A549 (cell line): ENCODE data around the gene DENND6B. TPM values are rescaled to one million over a fixed set of nuclear protein-coding genes. Genes with fewer than 3 reads are reported as not detected.

ENCODE experiments used
- ATAC-seq, 2 experiments: fragments of 200-7000 bp in 1 of 2; fragments of >200 bp in 1 of 2; cut with Nextera tagmentation in 1 of 2; cut with Tn5 transposase in 1 of 2; 3 replicates each; pipeline versions ENCODE4 v1.8.0 to v1.9.1; 2018 to 2020; ENCODE audit warnings: mild to moderate bottlenecking in 1 of 2, moderate library complexity in 1 of 2
- CTCF ChIA-PET: fragments of 300-600 bp; sonication (Branson Sonifier 250); formaldehyde crosslinking; extraction: SDS; loops from one replicate; lab custom pipeline; 2021; ENCODE audit warnings: antibody characterized with exemption, inconsistent platforms; lab: Yijun Ruan, JAX
- POLR2A ChIA-PET: fragments of 350-600 bp; formaldehyde crosslinking; extraction: SDS; loops from one replicate; lab custom pipeline; 2021; ENCODE audit warnings: antibody characterized with exemption, inconsistent platforms; lab: Yijun Ruan, JAX
- DNase-seq, 2 experiments: peaks; one replicate each; pipeline versions ENCODE4 v3.0.0 to v3.0.0-alpha.2; 2011 to 2016; ENCODE audit warnings: low read depth in 1 of 2, low spot score in 1 of 2
- FAIRE-seq: peaks from 2 replicates; lab custom pipeline; 2011; peaks lifted over from hg19 to GRCh38; lab: Jason Lieb, UNC
- H3K27ac ChIP-seq, 2 experiments: fragments of >200 bp; sonication (Bioruptor Twin); formaldehyde crosslinking; 3 replicates each; pipeline ENCODE4 v1.5.1; 2016 to 2017
- H3K4me1 ChIP-seq: fragments of >200 bp; sonication (Bioruptor Twin); formaldehyde crosslinking; 3 replicates; pipeline ENCODE4 v1.6.1; 2016
- H3K4me2 ChIP-seq: fragments of >200 bp; sonication (Bioruptor Twin); formaldehyde crosslinking; 3 replicates; pipeline ENCODE4 v1.6.1; 2016
- H3K4me3 ChIP-seq: fragments of >200 bp; sonication (Bioruptor Twin); formaldehyde crosslinking; 3 replicates; pipeline ENCODE4 v1.5.1; 2016
- H3K9me3 ChIP-seq: fragments of >200 bp; sonication (Bioruptor Twin); formaldehyde crosslinking; 3 replicates; pipeline ENCODE4 v1.6.1; 2016
- BHLHE40 ChIP-seq: IDR thresholded peaks from 2 replicates; pipeline ENCODE4 v1.6.1; 2012; ENCODE audit warnings: low read depth, low read length, inconsistent platforms
- CBX2 ChIP-seq: fragments of 200-600 bp; sonication (generic); IDR thresholded peaks from 2 replicates; pipeline ENCODE4 v1.6.1; 2016; ENCODE audit warnings: low read depth, mild to moderate bottlenecking, borderline replicate concordance
- CEBPB ChIP-seq, 2 experiments: fragments of >200 bp in 1 of 2; sonication (Bioruptor Twin) in 1 of 2; formaldehyde crosslinking in 1 of 2; IDR thresholded peaks; 2 replicates each; pipeline ENCODE4 v1.6.1; 2012 to 2016
- CHD2 ChIP-seq: fragments of 150-350 bp; IDR thresholded peaks from 2 replicates; pipeline ENCODE4 v1.6.1; 2014; ENCODE audit warnings: low read length; ENCODE audit not compliant: partially characterized antibody
- CHD4 ChIP-seq: fragments of 200-600 bp; sonication (generic); IDR thresholded peaks from 2 replicates; pipeline ENCODE4 v1.6.1; 2016; ENCODE audit warnings: antibody characterized with exemption, mild to moderate bottlenecking, borderline replicate concordance
- ELK1 ChIP-seq: fragments of 150-350 bp; IDR thresholded peaks from 2 replicates; pipeline ENCODE4 v1.6.1; 2014; ENCODE audit warnings: low read depth, mild to moderate bottlenecking, low read length
- FOSL2 ChIP-seq, 2 experiments: fragments of 450-650 bp in 1 of 2; fragments of >200 bp in 1 of 2; sonication (Bioruptor Twin) in 1 of 2; formaldehyde crosslinking; IDR thresholded peaks; 2 replicates each; pipeline versions ENCODE4 v1.5.0 to v1.6.1; 2016 to 2020; ENCODE audit warnings: mild to moderate bottlenecking in 1 of 2, moderate library complexity in 1 of 2
- FOXS1 ChIP-seq: fragments of 250-450 bp; sonication (Bioruptor Pico); IDR thresholded peaks from 2 replicates; pipeline ENCODE4 v1.5.0; 2020; ENCODE audit warnings: mild to moderate bottlenecking, moderate library complexity
- HOXB5 ChIP-seq: fragments of 250-450 bp; sonication (Bioruptor Pico); IDR thresholded peaks from 2 replicates; pipeline ENCODE4 v1.5.0; 2020; ENCODE audit warnings: mild to moderate bottlenecking, moderate library complexity
- KDM5A ChIP-seq: fragments of 200-600 bp; sonication (generic); IDR thresholded peaks from 2 replicates; pipeline ENCODE4 v1.6.1; 2016; ENCODE audit warnings: antibody characterized with exemption, mild to moderate bottlenecking
- MAFK ChIP-seq: fragments of 450-650 bp; IDR thresholded peaks from 2 replicates; pipeline ENCODE4 v1.6.1; 2014; ENCODE audit not compliant: partially characterized antibody
- MAZ ChIP-seq: fragments of 150-350 bp; IDR thresholded peaks from 2 replicates; pipeline ENCODE4 v1.6.1; 2014; ENCODE audit warnings: antibody characterized with exemption, low read depth, low read length, borderline replicate concordance
- MYC ChIP-seq: IDR thresholded peaks from 2 replicates; pipeline ENCODE4 v1.6.1; 2012; ENCODE audit warnings: mild to moderate bottlenecking, inconsistent platforms, low read length, improper control_type of control experiment, borderline replicate concordance
- NR3C1 ChIP-seq: fragments of >200 bp; sonication (Bioruptor Twin); formaldehyde crosslinking; IDR thresholded peaks from 3 replicates; pipeline ENCODE4 v1.6.1; 2017
- PHF8 ChIP-seq: fragments of 200-600 bp; sonication (generic); IDR thresholded peaks from 2 replicates; pipeline ENCODE4 v1.6.1; 2016; ENCODE audit warnings: low read depth, mild to moderate bottlenecking, antibody characterized with exemption, moderate library complexity, borderline replicate concordance
- POLR2AphosphoS2 ChIP-seq: conservative IDR thresholded peaks from 2 replicates; pipeline ENCODE4 v1.6.1; 2012; ENCODE audit warnings: low read length, improper control_type of control experiment, inconsistent platforms
- RFX5 ChIP-seq: fragments of 450-650 bp; IDR thresholded peaks from 2 replicates; pipeline ENCODE4 v1.7.1; 2014; ENCODE audit warnings: antibody characterized with exemption, mild to moderate bottlenecking, moderate library complexity
- SMC3 ChIP-seq: fragments of >200 bp; sonication (Bioruptor Twin); formaldehyde crosslinking; IDR thresholded peaks from 3 replicates; pipeline ENCODE4 v1.6.1; 2018; ENCODE audit warnings: inconsistent platforms
- SREBF2 ChIP-seq: fragments of 450-650 bp; IDR thresholded peaks from 2 replicates; pipeline ENCODE4 v1.6.1; 2014; ENCODE audit warnings: mild to moderate bottlenecking, moderate library complexity
- ZC3H11A ChIP-seq: fragments of 450-650 bp; IDR thresholded peaks from 2 replicates; pipeline ENCODE4 v1.6.1; 2014; ENCODE audit warnings: antibody characterized with exemption, mild to moderate bottlenecking
- ZFP36 ChIP-seq: fragments of 450-650 bp; IDR thresholded peaks from 2 replicates; pipeline ENCODE4 v1.6.1; 2014; ENCODE audit warnings: borderline replicate concordance; ENCODE audit not compliant: partially characterized antibody
- WGBS: methylation state at CpG from one replicate; pipeline ENCODE4 v1.1.6; 2017; ENCODE audit errors: missing lambda C conversion rate; 5-methylcytosine and 5-hydroxymethylcytosine counted together
- polyA plus RNA-seq, 4 experiments: library from polyadenylated mRNA; depleted of rRNA in 3 of 4; stranded (reverse); fragments of >200 nt; fragmentation: RNase III in 1 of 4; extraction: RNeasy Plus Mini Kit Qiagen cat#74134 plus additional on column Dnase treatment in 1 of 4; gene quantifications; 2 replicates in 3 of 4; 3 replicates in 1 of 4; pipeline ENCODE4 v1.2.3, GENCODE V29; 2011 to 2017
- TF ChIP-seq, protein P1 (sequence below): IDR thresholded peaks from 2 replicates; pipeline ENCODE4 v1.6.1; 2012
- TF ChIP-seq, protein P2 (sequence below): fragments of 250-450 bp; sonication (Bioruptor Pico); IDR thresholded peaks from 2 replicates; pipeline ENCODE4 v1.5.0; 2020; ENCODE audit warnings: low read depth, mild to moderate bottlenecking, moderate library complexity
- TF ChIP-seq, protein P3 (sequence below): fragments of 200-600 bp; sonication (generic); IDR thresholded peaks from 2 replicates; pipeline ENCODE4 v1.6.1; 2016; ENCODE audit warnings: antibody characterized with exemption, mild to moderate bottlenecking, moderate library complexity
- TF ChIP-seq, protein P4 (sequence below): fragments of 250-450 bp; sonication (Bioruptor Pico); IDR thresholded peaks from 2 replicates; pipeline ENCODE4 v1.5.0; 2021; ENCODE audit warnings: mild to moderate bottlenecking, moderate library complexity, borderline replicate concordance

DENND6B gene
- polyA plus RNA-seq, 2 of the 4 experiments (the other 2 are of a cell fraction): 1.6 to 1.9 TPM

DNA sequence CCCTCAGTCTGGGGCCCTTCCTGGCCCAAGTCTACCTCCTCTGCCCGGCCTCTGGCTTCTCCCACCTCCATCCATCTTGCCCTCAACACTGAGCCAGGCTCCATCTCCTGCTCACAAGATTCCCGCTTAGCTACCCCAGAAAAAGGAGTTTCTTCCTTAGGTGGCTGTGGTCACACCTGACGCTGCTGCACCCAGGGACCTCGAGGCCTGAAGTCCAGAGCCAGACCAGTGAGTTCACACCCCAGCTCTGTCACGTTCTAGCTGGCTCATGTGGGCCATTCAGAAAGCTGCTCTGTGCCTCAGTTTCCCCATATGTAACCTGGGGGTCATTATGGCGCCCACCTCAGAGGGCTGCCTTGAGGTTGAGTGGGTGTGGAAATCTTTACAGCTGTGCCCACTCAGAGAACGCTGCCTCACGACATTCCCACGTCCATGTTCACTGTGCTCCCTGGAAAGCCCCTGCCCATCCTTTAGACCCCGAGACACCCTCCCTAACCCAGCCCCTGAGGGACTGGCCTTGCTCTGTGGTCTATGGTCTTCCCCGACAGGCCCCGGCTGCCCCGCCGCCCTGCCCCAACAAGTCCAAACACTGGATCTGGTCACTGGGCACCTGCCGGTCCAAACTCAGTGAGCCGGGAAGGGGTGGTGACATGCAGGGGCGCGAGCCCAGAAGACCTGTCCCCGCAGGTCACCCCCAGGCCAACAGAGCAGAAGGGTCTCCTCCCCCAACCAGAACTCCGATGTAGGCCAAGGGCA lies 29.1 kb downstream of the DENND6B start:
- H3K4me1 ChIP-seq: peaks cover 76% of the 10 kb centered on the region

DNA sequence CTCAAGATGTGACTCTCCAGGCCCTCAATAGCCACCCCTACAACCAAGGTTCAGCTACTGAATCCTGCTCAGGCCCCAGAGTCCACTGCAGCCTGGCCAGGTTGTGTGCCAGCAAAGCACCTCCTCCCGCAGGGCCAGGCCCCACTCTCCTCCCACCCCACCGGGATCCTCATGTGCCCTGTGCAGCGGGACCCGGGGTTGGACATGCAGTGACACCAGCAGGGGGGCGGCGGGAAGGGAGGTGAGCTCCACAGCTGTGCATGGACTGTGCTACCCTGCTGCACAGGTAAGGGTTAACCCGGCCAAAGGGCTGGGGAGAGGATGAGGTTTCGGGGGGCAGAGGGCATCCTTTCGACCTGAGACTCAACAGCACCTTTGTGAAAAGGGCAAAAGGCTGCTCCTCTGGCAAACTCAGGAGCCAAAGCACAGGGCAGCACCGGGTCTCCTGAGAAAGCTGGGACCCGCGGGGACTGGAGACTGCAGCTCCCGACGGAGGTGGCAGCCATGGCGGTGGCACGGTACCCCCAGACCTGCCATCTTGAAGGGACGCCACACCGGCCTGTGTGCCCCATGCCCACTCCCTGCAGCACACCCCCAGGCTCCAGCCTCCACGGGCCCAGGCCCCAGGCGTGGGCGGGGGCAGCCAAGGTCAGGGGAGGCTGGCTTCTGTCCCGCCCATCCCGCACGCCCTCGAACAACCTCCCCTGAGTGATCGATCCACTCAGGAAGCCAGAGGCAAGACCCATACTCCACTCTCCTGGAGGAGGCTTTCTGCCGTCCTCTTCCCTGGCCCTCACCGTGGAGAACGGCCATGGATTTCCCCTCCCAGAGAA lies 29.9 kb downstream of the DENND6B start:
- H3K4me2 ChIP-seq: 0 out of 3 replicates have a peak overlapping the region, but pooled peaks have one; percentile 38
- no peaks in the 10 kb centered on the region for H3K9me3 ChIP-seq
- ChIA-PET CTCF (interaction anchor here (0.5 to 2.5 kb wide), 8 partner anchors 9 to 322 kb away, joined by 3 to 15 read pairs (median 3); no protein-coding TSS in a partner anchor), POLR2A (interaction anchor here (0.8 kb wide), 1 partner anchor 9 kb away, joined by 3 read pairs; no protein-coding TSS in a partner anchor)
- DNase-seq (no peak), FAIRE-seq (no peak), ATAC-seq (no peak)
- 85% methylated on average over 14 of the region's 29 CpGs for WGBS
- peak overlapping the region in 1 of 2 experiments; percentile 68; a peak in 3 of 6 replicates for H3K27ac ChIP-seq
- no peak overlapping the region for H3K4me3 ChIP-seq
- H3K4me1 ChIP-seq: peaks cover 72% of the 10 kb centered on the region
- no peak for TF ChIP-seq POLR2AphosphoS2
- TF ChIP-seq, protein P1, sequence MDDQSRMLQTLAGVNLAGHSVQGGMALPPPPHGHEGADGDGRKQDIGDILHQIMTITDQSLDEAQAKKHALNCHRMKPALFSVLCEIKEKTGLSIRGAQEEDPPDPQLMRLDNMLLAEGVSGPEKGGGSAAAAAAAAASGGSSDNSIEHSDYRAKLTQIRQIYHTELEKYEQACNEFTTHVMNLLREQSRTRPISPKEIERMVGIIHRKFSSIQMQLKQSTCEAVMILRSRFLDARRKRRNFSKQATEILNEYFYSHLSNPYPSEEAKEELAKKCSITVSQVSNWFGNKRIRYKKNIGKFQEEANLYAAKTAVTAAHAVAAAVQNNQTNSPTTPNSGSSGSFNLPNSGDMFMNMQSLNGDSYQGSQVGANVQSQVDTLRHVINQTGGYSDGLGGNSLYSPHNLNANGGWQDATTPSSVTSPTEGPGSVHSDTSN: no peak
- TF ChIP-seq ELK1: no peak
- TF ChIP-seq PHF8: no peak
- no peak for TF ChIP-seq FOSL2 (IDR thresholded peaks at IDR 0.05)
- no peak for TF ChIP-seq FOSL2 (CRISPR knock-in tag; IDR thresholded peaks at IDR 0.05)
- TF ChIP-seq ZC3H11A: no peak
- TF ChIP-seq CHD2: no peak
- TF ChIP-seq, protein P2, sequence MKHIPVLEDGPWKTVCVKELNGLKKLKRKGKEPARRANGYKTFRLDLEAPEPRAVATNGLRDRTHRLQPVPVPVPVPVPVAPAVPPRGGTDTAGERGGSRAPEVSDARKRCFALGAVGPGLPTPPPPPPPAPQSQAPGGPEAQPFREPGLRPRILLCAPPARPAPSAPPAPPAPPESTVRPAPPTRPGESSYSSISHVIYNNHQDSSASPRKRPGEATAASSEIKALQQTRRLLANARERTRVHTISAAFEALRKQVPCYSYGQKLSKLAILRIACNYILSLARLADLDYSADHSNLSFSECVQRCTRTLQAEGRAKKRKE (CRISPR knock-in tag): no peak
- TF ChIP-seq MYC: no peak
- TF ChIP-seq BHLHE40: no peak
- TF ChIP-seq KDM5A: no peak

More for the DNA sequence above, 29.1 kb downstream of the DENND6B start:
- CTCF ChIA-PET: interaction anchor here (1.2 to 2.5 kb wide), 5 partner anchors 8 to 44 kb away, joined by 3 to 15 read pairs (median 5); no protein-coding TSS in a partner anchor
- peak overlapping the region in 1 of 2 experiments; percentile 68; a peak in 2 of 6 replicates for H3K27ac ChIP-seq
- DNase-seq: no peak
- 83% methylated on average over 7 of the region's 20 CpGs for WGBS
- POLR2A ChIA-PET: no interaction called here
- TF ChIP-seq CBX2: no peak
- TF ChIP-seq, protein P3, sequence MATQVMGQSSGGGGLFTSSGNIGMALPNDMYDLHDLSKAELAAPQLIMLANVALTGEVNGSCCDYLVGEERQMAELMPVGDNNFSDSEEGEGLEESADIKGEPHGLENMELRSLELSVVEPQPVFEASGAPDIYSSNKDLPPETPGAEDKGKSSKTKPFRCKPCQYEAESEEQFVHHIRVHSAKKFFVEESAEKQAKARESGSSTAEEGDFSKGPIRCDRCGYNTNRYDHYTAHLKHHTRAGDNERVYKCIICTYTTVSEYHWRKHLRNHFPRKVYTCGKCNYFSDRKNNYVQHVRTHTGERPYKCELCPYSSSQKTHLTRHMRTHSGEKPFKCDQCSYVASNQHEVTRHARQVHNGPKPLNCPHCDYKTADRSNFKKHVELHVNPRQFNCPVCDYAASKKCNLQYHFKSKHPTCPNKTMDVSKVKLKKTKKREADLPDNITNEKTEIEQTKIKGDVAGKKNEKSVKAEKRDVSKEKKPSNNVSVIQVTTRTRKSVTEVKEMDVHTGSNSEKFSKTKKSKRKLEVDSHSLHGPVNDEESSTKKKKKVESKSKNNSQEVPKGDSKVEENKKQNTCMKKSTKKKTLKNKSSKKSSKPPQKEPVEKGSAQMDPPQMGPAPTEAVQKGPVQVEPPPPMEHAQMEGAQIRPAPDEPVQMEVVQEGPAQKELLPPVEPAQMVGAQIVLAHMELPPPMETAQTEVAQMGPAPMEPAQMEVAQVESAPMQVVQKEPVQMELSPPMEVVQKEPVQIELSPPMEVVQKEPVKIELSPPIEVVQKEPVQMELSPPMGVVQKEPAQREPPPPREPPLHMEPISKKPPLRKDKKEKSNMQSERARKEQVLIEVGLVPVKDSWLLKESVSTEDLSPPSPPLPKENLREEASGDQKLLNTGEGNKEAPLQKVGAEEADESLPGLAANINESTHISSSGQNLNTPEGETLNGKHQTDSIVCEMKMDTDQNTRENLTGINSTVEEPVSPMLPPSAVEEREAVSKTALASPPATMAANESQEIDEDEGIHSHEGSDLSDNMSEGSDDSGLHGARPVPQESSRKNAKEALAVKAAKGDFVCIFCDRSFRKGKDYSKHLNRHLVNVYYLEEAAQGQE: no peak
- TF ChIP-seq, protein P4, sequence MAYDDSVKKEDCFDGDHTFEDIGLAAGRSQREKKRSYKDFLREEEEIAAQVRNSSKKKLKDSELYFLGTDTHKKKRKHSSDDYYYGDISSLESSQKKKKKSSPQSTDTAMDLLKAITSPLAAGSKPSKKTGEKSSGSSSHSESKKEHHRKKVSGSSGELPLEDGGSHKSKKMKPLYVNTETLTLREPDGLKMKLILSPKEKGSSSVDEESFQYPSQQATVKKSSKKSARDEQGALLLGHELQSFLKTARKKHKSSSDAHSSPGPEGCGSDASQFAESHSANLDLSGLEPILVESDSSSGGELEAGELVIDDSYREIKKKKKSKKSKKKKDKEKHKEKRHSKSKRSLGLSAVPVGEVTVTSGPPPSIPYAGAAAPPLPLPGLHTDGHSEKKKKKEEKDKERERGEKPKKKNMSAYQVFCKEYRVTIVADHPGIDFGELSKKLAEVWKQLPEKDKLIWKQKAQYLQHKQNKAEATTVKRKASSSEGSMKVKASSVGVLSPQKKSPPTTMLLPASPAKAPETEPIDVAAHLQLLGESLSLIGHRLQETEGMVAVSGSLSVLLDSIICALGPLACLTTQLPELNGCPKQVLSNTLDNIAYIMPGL: no peak
- TF ChIP-seq CHD4: no peak
- no peak for TF ChIP-seq MAZ
- no peak for TF ChIP-seq ZFP36
- TF ChIP-seq SMC3: no peak
- no peak for TF ChIP-seq NR3C1
- TF ChIP-seq, protein P2 (CRISPR knock-in tag): no peak
- no peak for TF ChIP-seq RFX5
- TF ChIP-seq HOXB5: no peak
- no peak for TF ChIP-seq POLR2AphosphoS2
- no peak for TF ChIP-seq CHD2
- TF ChIP-seq MAFK: no peak
- no peak for TF ChIP-seq FOXS1 (CRISPR knock-in tag)
- no peak for TF ChIP-seq SREBF2
- no peak for TF ChIP-seq BHLHE40
- TF ChIP-seq FOSL2 (IDR thresholded peaks at IDR 0.05): no peak
- TF ChIP-seq FOSL2 (CRISPR knock-in tag; IDR thresholded peaks at IDR 0.05): no peak
- no peak for TF ChIP-seq CEBPB (IDR thresholded peaks at IDR 0.05)
- FAIRE-seq: no peak
- no peak for ATAC-seq
- H3K4me2 ChIP-seq: no peak overlapping the region
- no peak overlapping the region for H3K4me3 ChIP-seq
- H3K9me3 ChIP-seq: no peaks in the 10 kb centered on the region
